NAMALWA (cell line): ENCODE results near the gene TBC1D22A.

ENCODE experiments used
- DNase-seq: peaks from one replicate; pipeline ENCODE4 v3.0.0-alpha.2; 2015; ENCODE audit warnings: low spot score

TBC1D22A gene

GRCh38 chr22:47083379-47083986 is 321.0 kb downstream of the TBC1D22A start:
- no peak for DNase-seq

- DNase-seq: no peak
Measured at GRCh38 chr22:47084226-47084625, 321.8 kb downstream of the TBC1D22A start.

- no peak for DNase-seq
Measured at GRCh38 chr22:47086596-47087248, 324.3 kb downstream of the TBC1D22A start.

- no peak for DNase-seq
Measured at GRCh38 chr22:47088480-47089158, 326.2 kb downstream of the TBC1D22A start.

GRCh38 chr22:47089374-47089773 is 326.9 kb downstream of the TBC1D22A start:
- DNase-seq: no peak

GRCh38 chr22:47089796-47090460 is 327.5 kb downstream of the TBC1D22A start:
- no peak for DNase-seq

GRCh38 chr22:47090591-47091245 is 328.3 kb downstream of the TBC1D22A start:
- DNase-seq: no peak

- no peak for DNase-seq
Measured at GRCh38 chr22:47091246-47091651, 328.8 kb downstream of the TBC1D22A start.

- no peak for DNase-seq
Measured at GRCh38 chr22:47091921-47092700, 329.7 kb downstream of the TBC1D22A start.

GRCh38 chr22:47092896-47093311 is 330.5 kb downstream of the TBC1D22A start:
- DNase-seq: no peak

GRCh38 chr22:47093720-47094119 is 331.3 kb downstream of the TBC1D22A start:
- no peak for DNase-seq

- DNase-seq: no peak
Measured at GRCh38 chr22:47094861-47095330, 332.4 kb downstream of the TBC1D22A start.

- no peak for DNase-seq
Measured at GRCh38 chr22:47095395-47096122, 333.1 kb downstream of the TBC1D22A start.

GRCh38 chr22:47098121-47098520 is 335.7 kb downstream of the TBC1D22A start:
- DNase-seq: no peak

- DNase-seq: no peak
Measured at GRCh38 chr22:47098554-47098953, 336.1 kb downstream of the TBC1D22A start.

- DNase-seq: no peak
Measured at GRCh38 chr22:47100019-47100418, 337.6 kb downstream of the TBC1D22A start.

- no peak for DNase-seq
Measured at GRCh38 chr22:47100646-47101200, 338.3 kb downstream of the TBC1D22A start.

- no peak for DNase-seq
Measured at GRCh38 chr22:47101321-47101885, 339.0 kb downstream of the TBC1D22A start.

- no peak for DNase-seq
Measured at GRCh38 chr22:47102081-47102480, 339.6 kb downstream of the TBC1D22A start.

GRCh38 chr22:47102648-47103047 is 340.2 kb downstream of the TBC1D22A start:
- no peak for DNase-seq
